Smooth muscle cell (in vitro differentiated cells): ENCODE results near the gene CALML6. TPM values are rescaled to one million over a fixed set of nuclear protein-coding genes. Genes with fewer than 3 reads are reported as not detected.

ENCODE experiments used
- DNase-seq: peaks from one replicate; lab custom pipeline; 2025; ENCODE audit not compliant: unreplicated experiment; lab: John Stamatoyannopoulos, UW
- H2AFZ ChIP-seq: fragments of 200-600 bp; sonication (generic); 2 replicates; pipeline ENCODE4 v1.6.0; 2016; ENCODE audit warnings: antibody characterized with exemption, low read depth, mild to moderate bottlenecking
- H3F3A ChIP-seq: fragments of 200-600 bp; sonication (generic); 2 replicates; pipeline ENCODE4 v1.6.0; 2017; ENCODE audit warnings: antibody characterized with exemption, low read depth
- H3K27ac ChIP-seq: fragments of 200-600 bp; sonication (generic); 2 replicates; pipeline ENCODE4 v1.5.1; 2016; ENCODE audit warnings: low read depth, mild to moderate bottlenecking
- H3K27me3 ChIP-seq: fragments of 200-600 bp; sonication (generic); 2 replicates; pipeline ENCODE4 v1.6.1; 2016; ENCODE audit warnings: low read depth, mild to moderate bottlenecking
- H3K36me3 ChIP-seq: fragments of 200-600 bp; sonication (generic); 2 replicates; pipeline ENCODE4 v1.5.1; 2016; ENCODE audit warnings: low read depth
- H3K4me1 ChIP-seq: fragments of 200-600 bp; sonication (generic); 2 replicates; pipeline ENCODE4 v1.5.1; 2016; ENCODE audit warnings: low read depth
- H3K4me2 ChIP-seq: fragments of 200-600 bp; sonication (generic); 2 replicates; pipeline ENCODE4 v1.6.0; 2016; ENCODE audit warnings: mild to moderate bottlenecking
- H3K4me3 ChIP-seq: fragments of 200-600 bp; sonication (generic); 2 replicates; pipeline ENCODE4 v1.5.1; 2016; ENCODE audit warnings: mild to moderate bottlenecking
- H3K79me2 ChIP-seq: fragments of 200-600 bp; sonication (generic); 2 replicates; pipeline ENCODE4 v1.6.0; 2016; ENCODE audit warnings: low read depth, mild to moderate bottlenecking
- H3K9ac ChIP-seq: fragments of 200-600 bp; sonication (generic); 2 replicates; pipeline ENCODE4 v1.6.0; 2016; ENCODE audit warnings: low read depth
- H3K9me3 ChIP-seq: fragments of 200-600 bp; sonication (generic); replicated peaks from 2 replicates; pipeline ENCODE4 v1.5.1; 2016; ENCODE audit warnings: low read depth
- H4K20me1 ChIP-seq: fragments of 200-600 bp; sonication (generic); 2 replicates; pipeline ENCODE4 v1.6.0; 2016; ENCODE audit warnings: low read depth
- WGBS: methylation state at CpG from one replicate; pipeline ENCODE4 v1.1.7; 2016; ENCODE audit warnings: low lambda C conversion rate; 5-methylcytosine and 5-hydroxymethylcytosine counted together
- polyA plus RNA-seq: library from polyadenylated mRNA; unstranded; fragments of >200 nt; fragmentation: Nextera tagmentation; extraction: Ambion mirVana; gene quantifications from 2 replicates; pipeline ENCODE4 v1.2.1, GENCODE V29; 2016
- total RNA-seq: library from RNA; depleted of rRNA; stranded (reverse); fragments of >200 nt; gene quantifications from 2 replicates; pipeline ENCODE4 v1.2.3, GENCODE V29; 2014
- TF ChIP-seq, protein P1 (sequence below): fragments of 200-600 bp; sonication (generic); IDR thresholded peaks from 2 replicates; pipeline ENCODE4 v1.5.1; 2017; ENCODE audit warnings: borderline replicate concordance, mild to moderate bottlenecking, antibody characterized with exemption; ENCODE audit not compliant: insufficient read depth, poor library complexity, severe bottlenecking

CALML6 gene
- total and polyA plus RNA-seq, 2 experiments from 2014 or later, result 0.18 to 1.3 TPM

DNA sequence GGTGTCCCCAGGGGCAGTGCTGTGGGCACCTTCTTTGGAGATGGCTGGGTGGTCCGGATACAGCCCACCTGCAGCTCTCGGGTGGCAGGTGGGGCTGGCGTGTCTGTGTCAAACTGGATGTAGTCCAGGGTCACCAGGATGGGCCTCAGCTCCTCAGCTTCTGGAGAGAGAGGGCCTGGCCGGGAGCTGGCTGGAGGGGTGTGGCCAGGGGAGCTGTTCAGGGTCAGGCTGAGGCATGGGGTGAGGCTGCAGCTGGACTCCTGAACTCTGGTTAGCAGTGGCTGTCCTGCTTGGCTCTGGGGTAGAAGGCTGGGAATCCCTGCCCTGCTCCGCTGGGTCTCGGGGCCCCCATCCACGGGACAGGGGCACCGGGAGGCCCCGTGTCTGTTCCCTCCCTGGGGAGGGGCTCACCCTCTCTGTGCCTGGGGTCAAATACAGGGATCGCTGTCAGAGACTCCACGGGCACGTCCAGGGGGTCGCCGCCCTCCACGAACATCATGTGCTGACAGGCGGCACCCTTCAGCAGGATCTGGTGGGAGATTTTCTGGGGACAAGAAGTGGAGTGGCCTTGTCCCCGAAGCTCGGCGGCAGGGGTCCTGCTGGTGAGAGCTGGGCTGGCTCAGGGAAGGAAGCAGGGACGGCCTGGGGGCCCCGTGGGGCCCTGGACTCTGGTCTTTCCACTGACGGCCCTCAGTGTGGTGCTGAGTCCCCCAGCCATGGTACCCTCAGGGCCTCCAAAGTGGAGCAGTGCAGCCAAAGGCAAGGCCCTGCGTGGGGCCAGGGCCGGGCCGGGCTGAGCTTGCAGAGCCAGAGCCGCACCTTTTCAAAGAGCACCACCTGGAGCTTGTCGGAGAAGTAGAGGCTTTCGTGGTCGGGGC is 8.1 kb downstream of the CALML6 start:
- no peaks in the 10 kb centered on the region for H4K20me1 ChIP-seq
- no peaks in the 10 kb centered on the region for H3K36me3 ChIP-seq
- no peaks in the 10 kb centered on the region for H3F3A ChIP-seq
- DNase-seq, result no peak
- H3K79me2 ChIP-seq, result no peaks in the 10 kb centered on the region
- TF ChIP-seq, protein P1, sequence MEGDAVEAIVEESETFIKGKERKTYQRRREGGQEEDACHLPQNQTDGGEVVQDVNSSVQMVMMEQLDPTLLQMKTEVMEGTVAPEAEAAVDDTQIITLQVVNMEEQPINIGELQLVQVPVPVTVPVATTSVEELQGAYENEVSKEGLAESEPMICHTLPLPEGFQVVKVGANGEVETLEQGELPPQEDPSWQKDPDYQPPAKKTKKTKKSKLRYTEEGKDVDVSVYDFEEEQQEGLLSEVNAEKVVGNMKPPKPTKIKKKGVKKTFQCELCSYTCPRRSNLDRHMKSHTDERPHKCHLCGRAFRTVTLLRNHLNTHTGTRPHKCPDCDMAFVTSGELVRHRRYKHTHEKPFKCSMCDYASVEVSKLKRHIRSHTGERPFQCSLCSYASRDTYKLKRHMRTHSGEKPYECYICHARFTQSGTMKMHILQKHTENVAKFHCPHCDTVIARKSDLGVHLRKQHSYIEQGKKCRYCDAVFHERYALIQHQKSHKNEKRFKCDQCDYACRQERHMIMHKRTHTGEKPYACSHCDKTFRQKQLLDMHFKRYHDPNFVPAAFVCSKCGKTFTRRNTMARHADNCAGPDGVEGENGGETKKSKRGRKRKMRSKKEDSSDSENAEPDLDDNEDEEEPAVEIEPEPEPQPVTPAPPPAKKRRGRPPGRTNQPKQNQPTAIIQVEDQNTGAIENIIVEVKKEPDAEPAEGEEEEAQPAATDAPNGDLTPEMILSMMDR, result no peak
- H3K9me3 ChIP-seq, result no peaks in the 10 kb centered on the region
- H3K4me2 ChIP-seq, result no peak overlapping the region
- WGBS, result 89% methylated on average over 26 of the region's 29 CpGs
- H2AFZ ChIP-seq, result no peak overlapping the region
- H3K27ac ChIP-seq, result no peak overlapping the region
- no peak overlapping the region for H3K4me3 ChIP-seq
- no peaks in the 10 kb centered on the region for H3K27me3 ChIP-seq
- H3K9ac ChIP-seq, result no peak overlapping the region
- H3K4me1 ChIP-seq, result peaks cover 7% of the 10 kb centered on the region

DNA sequence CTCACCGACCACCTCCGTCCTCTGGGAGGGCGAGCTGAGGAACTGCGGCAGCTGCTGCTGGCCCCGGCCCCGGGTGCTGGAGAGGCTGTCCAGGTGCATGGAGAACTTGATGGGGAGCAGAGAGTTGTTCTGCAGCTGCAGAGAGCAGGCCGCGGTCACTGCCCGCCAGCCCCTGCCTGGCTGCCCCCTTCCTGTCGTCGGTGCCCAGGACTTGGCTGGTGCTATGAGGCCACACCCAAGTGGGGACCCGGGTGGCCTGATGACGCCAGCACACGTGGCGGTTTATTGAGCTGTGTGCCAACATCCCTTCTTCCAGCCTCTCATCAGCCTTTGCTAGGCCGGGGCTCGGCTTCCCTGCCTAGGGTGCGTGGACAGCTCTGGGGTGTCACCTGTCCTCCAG is 9.3 kb downstream of the CALML6 start:
- Histone ChIP-seq H3K9me3 (no peaks in the 10 kb centered on the region), H3K4me2 (no peak overlapping the region), H2AFZ (no peak overlapping the region), H3K4me3 (no peak overlapping the region), H3K36me3 (no peaks in the 10 kb centered on the region), H4K20me1 (no peaks in the 10 kb centered on the region), H3K4me1 (no peaks in the 10 kb centered on the region), H3K27ac (no peak overlapping the region), H3K79me2 (no peaks in the 10 kb centered on the region), H3F3A (no peaks in the 10 kb centered on the region), H3K27me3 (no peaks in the 10 kb centered on the region), H3K9ac (no peak overlapping the region)
- DNase-seq, result no peak
- TF ChIP-seq, protein P1, result no peak
- WGBS, result 73% methylated on average over 3 of the region's 18 CpGs

DNA sequence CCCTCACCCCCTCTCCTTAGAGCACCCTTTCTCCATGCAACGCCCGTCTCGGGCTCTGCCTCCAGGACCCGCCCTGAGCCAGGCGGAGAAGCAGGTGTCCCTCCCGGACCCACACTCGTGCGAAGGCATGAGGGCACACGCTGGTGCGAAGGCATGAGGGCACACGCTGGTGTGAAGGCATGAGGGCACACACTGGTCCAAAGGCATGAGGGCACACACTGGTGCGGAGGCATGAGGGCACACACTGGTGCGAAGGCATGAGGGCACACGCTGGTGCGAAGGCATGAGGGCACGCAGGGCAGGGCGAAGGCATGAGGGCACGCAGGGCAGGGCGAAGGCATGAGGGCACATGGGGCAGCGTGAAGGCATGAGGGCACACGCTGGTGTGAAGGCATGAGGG is 9.8 kb downstream of the CALML6 start:
- Histone ChIP-seq H3K27ac (no peak overlapping the region), H2AFZ (no peak overlapping the region), H3K27me3 (no peaks in the 10 kb centered on the region), H3K79me2 (no peaks in the 10 kb centered on the region), H3K4me3 (no peak overlapping the region), H3K4me1 (no peaks in the 10 kb centered on the region), H3F3A (no peaks in the 10 kb centered on the region), H4K20me1 (no peaks in the 10 kb centered on the region), H3K9ac (no peak overlapping the region), H3K9me3 (no peaks in the 10 kb centered on the region), H3K36me3 (no peaks in the 10 kb centered on the region), H3K4me2 (no peak overlapping the region)
- no peak for DNase-seq
- 95% methylated on average over 21 of the region's 21 CpGs for whole genome bisulfite sequencing
- TF ChIP-seq, protein P1, result no peak
